CD4-positive, alpha-beta T cell treated with Interleukin-6 at 100 ng/mL for 8 hours (primary cell): ENCODE data around the gene ZDHHC1.
"Not testable (repeated sequence)": the region's sequence is repeated elsewhere in the genome, so short reads cannot be mapped to it uniquely, and the experiment has no call there.

Source experiments
- DNase-seq: peaks from one replicate; pipeline ENCODE4 v3.0.0-alpha.2; 2020; ENCODE audit warnings: mixed read lengths, low spot score

ZDHHC1 gene

DNA sequence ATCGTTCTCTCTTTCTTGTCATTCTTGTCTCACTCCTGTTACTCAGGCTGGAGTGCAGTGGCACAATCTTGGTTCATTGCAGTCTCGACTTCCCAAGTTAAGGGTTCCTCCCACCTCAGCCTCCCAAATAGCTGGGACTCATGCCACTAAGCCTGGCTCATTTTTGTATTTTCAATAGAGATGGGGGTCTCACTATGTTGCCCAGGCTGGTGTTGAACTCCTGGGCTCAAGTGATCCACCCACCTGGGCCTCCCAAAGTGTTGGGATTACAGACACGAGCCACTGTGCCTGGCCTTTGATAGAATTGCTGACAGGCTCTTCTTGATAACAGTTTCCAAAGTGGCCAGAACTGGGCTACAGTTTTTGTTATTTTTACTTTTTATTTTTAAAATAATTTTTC, 55.2 kb downstream of the ZDHHC1 start:
- DNase-seq: no peak

DNA sequence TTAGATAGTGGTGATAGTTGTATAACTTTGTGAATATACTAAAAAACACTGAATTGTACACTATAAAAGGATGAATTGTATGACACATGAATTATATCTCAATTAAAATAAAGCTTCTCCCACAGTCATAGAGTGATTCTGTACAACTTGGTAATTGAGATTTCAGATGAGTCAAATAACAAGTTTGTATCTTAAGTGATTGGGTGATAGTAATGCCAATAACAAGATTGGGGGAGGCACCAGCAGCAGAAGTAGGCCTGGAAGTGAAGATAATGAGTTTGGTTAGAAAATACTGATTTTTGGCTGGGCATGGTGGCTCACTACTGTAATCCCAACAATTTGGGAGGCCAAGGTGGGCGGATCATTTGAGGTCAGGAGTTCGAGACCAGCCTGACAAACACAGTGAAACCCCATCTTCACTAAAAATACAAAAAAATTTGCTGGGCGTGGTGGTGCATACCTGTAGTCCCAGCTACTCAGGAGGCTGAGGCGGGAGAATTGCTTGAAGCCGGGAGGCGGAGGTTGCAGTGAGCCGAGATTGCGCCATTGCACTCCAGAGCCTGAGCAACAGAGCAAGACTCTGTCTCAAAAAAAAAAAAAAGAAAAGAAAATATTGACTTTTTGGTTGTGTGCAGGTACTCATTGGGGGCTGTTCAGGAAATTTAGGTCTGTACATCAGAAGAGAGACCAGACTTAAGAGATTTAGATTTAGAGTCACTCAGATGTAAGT, 56.6 kb downstream of the ZDHHC1 start:
- DNase-seq: not testable (repeated sequence)

GRCh38 chr16:67357561-67357960, 58.7 kb downstream of the ZDHHC1 start:
- DNase-seq: no peak

- no peak for DNase-seq
Measured at GRCh38 chr16:67356396-67356795, 59.9 kb downstream of the ZDHHC1 start.

- DNase-seq: not testable (repeated sequence)
Measured at GRCh38 chr16:67352463-67352862, 63.8 kb downstream of the ZDHHC1 start.

DNA sequence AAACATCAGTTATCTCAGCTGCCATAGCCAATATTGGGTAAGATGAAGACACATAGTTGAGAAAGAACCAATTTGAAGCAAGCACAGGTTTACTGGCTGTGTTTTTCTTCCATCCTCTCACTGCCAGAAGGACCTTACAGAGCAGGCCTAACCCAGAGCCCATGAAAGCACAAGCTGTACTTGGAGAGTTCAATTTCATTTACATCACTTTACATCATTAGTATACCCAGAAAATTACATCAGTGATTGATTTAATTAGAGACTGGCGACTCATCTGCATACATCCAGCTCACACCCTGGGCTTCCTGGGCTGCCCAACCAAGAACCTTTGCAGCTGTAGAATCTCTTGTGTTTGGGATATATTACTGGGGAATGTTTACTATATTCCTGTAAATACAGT, 66.0 kb downstream of the ZDHHC1 start:
- no peak for DNase-seq

DNA sequence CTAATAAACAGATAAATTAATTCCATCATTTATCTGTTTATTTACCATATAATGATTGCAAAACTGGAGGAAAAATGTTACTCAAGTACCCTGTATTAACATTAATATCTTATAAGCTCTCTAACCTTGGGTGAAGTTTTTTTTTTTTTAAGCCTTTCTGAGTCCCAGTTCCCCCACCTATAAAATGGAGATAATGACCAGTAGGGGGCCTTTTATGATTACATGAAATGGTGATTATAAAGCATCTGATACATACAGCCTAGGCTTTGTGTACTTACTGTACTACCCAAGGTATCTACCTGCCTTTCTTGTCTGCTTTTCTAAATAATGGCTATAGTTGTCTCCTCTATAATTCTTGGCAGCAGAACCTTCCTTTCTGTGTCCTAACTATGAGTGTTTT, 67.1 kb downstream of the ZDHHC1 start:
- DNase-seq: peak; percentile 12

GRCh38 chr16:67346341-67346740, 69.9 kb downstream of the ZDHHC1 start:
- no peak for DNase-seq

- DNase-seq: no peak
Measured at GRCh38 chr16:67345401-67345800, 70.9 kb downstream of the ZDHHC1 start.
